GM23248 (cell line): ENCODE data around the gene SRPK2.

ENCODE experiments used
- EZH2 ChIP-seq: fragments of 200-600 bp; sonication (generic); IDR thresholded peaks from 2 replicates; pipeline ENCODE4 v1.6.1; 2018; ENCODE audit warnings: antibody characterized with exemption, mild to moderate bottlenecking; ENCODE audit not compliant: insufficient read depth, poor library complexity, severe bottlenecking
- EZH2phosphoT487 ChIP-seq: fragments of 200-600 bp; sonication (generic); IDR thresholded peaks from 2 replicates; pipeline ENCODE4 v1.6.1; 2018; ENCODE audit warnings: antibody characterized with exemption, moderate library complexity, mild to moderate bottlenecking, low read depth; ENCODE audit not compliant: insufficient read depth

GRCh38 chr7:105098863-105099515 is 289.7 kb downstream of the SRPK2 start:
- TF ChIP-seq EZH2 = no peak
- no peak for TF ChIP-seq EZH2phosphoT487
